GM12878 (cell line): Measurements from ENCODE around the gene MYO7B. TPM values are rescaled to one million over a fixed set of nuclear protein-coding genes. Genes with fewer than 3 reads are reported as not detected.

ENCODE experiments used
- BCL3 ChIP-seq: IDR thresholded peaks from 2 replicates; pipeline ENCODE4 v1.6.1; 2011; ENCODE audit warnings: borderline replicate concordance, low read depth, mild to moderate bottlenecking, moderate library complexity, low read length; ENCODE audit not compliant: insufficient read depth, poor library complexity, severe bottlenecking
- ESRRA ChIP-seq: IDR thresholded peaks from 2 replicates; pipeline ENCODE4 v1.6.1; 2012; ENCODE audit warnings: mild to moderate bottlenecking, low read length, improper control_type of control experiment
- HSF1 ChIP-seq: fragments of 150-350 bp; IDR thresholded peaks from 2 replicates; pipeline ENCODE4 v1.6.1; 2014; ENCODE audit warnings: mild to moderate bottlenecking, low read depth, low read length
- MAX ChIP-seq: IDR thresholded peaks from 2 replicates; pipeline ENCODE4 v1.6.1; 2012; ENCODE audit warnings: low read depth, low read length, improper control_type of control experiment
- MXI1 ChIP-seq: fragments of 150-350 bp; IDR thresholded peaks from 2 replicates; pipeline ENCODE4 v1.6.1; 2011; ENCODE audit warnings: low read depth, mild to moderate bottlenecking, inconsistent platforms, low read length, improper control_type of control experiment
- NR2C2 ChIP-seq: IDR thresholded peaks from 2 replicates; pipeline ENCODE4 v1.6.1; 2011; ENCODE audit warnings: borderline replicate concordance, low read depth; ENCODE audit not compliant: control insufficient read depth, insufficient read length
- NRF1 ChIP-seq: conservative IDR thresholded peaks from 2 replicates; pipeline ENCODE4 v1.6.1; 2011; ENCODE audit warnings: mild to moderate bottlenecking, low read depth, low read length, improper control_type of control experiment
- PML ChIP-seq: IDR thresholded peaks from 2 replicates; pipeline ENCODE4 v1.6.1; 2012; ENCODE audit warnings: low read length, inconsistent platforms
- RAD51 ChIP-seq: fragments of 450-650 bp; IDR thresholded peaks from 2 replicates; pipeline ENCODE4 v1.6.1; 2016; ENCODE audit warnings: moderate library complexity, mild to moderate bottlenecking, inconsistent platforms
- SIX5 ChIP-seq: IDR thresholded peaks from 2 replicates; pipeline ENCODE4 v1.6.1; 2011; ENCODE audit warnings: mild to moderate bottlenecking, low read depth, low read length, moderate library complexity; ENCODE audit not compliant: severe bottlenecking
- SP1 ChIP-seq: IDR thresholded peaks from one replicate; pipeline ENCODE4 v1.6.1; 2011; ENCODE audit warnings: low read depth, low read length
- SREBF2 ChIP-seq: IDR thresholded peaks from 2 replicates; pipeline ENCODE4 v1.6.1; 2012; ENCODE audit warnings: mild to moderate bottlenecking, low read length
- polyA plus RNA-seq, 11 experiments: library from polyadenylated mRNA; depleted of rRNA in 4 of 11; unstranded in 6 of 11; stranded (reverse) in 5 of 11; fragments of >200 nt; fragmentation: Nextera tagmentation in 4 of 11; fragmentation: Illumina TruSeq in 1 of 11; extraction: Ambion mirVana in 4 of 11; extraction: Trizol in 1 of 11; gene quantifications; 1 replicate in 1 of 11; 2 replicates in 10 of 11; pipeline versions ENCODE4 v1.2.1 to v1.2.3, GENCODE V29; 2011 to 2016; ENCODE audit warnings: inconsistent platforms in 2 of 11, missing spikeins in 2 of 11, low read depth in 1 of 11
- total RNA-seq, 4 experiments: library from RNA; depleted of rRNA in 3 of 4; stranded (reverse); fragments of >200 nt in 3 of 4; fragmentation: Illumina TruSeq in 1 of 4; extraction: Trizol in 1 of 4; gene quantifications; 2 replicates each; pipeline versions ENCODE4 v1.2.1 to v1.2.3, GENCODE V29; 2013 to 2021
- TF ChIP-seq, protein P1 (sequence below): fragments of 450-650 bp; IDR thresholded peaks from 2 replicates; pipeline ENCODE4 v1.6.1; 2016; ENCODE audit warnings: mild to moderate bottlenecking, moderate library complexity, borderline replicate concordance
- TF ChIP-seq, protein P2 (sequence below): IDR thresholded peaks from 2 replicates; pipeline ENCODE4 v1.6.1; 2011; ENCODE audit warnings: mild to moderate bottlenecking, low read depth, low read length, moderate library complexity; ENCODE audit not compliant: insufficient replicate concordance

Gene MYO7B
- total and polyA plus RNA-seq, 10 of the 15 experiments (the other 5 are each of a cell fraction or from before 2014, with no cell fraction given) = 0.08 to 4.8 (median 1.2) TPM

- TF ChIP-seq, protein P1, sequence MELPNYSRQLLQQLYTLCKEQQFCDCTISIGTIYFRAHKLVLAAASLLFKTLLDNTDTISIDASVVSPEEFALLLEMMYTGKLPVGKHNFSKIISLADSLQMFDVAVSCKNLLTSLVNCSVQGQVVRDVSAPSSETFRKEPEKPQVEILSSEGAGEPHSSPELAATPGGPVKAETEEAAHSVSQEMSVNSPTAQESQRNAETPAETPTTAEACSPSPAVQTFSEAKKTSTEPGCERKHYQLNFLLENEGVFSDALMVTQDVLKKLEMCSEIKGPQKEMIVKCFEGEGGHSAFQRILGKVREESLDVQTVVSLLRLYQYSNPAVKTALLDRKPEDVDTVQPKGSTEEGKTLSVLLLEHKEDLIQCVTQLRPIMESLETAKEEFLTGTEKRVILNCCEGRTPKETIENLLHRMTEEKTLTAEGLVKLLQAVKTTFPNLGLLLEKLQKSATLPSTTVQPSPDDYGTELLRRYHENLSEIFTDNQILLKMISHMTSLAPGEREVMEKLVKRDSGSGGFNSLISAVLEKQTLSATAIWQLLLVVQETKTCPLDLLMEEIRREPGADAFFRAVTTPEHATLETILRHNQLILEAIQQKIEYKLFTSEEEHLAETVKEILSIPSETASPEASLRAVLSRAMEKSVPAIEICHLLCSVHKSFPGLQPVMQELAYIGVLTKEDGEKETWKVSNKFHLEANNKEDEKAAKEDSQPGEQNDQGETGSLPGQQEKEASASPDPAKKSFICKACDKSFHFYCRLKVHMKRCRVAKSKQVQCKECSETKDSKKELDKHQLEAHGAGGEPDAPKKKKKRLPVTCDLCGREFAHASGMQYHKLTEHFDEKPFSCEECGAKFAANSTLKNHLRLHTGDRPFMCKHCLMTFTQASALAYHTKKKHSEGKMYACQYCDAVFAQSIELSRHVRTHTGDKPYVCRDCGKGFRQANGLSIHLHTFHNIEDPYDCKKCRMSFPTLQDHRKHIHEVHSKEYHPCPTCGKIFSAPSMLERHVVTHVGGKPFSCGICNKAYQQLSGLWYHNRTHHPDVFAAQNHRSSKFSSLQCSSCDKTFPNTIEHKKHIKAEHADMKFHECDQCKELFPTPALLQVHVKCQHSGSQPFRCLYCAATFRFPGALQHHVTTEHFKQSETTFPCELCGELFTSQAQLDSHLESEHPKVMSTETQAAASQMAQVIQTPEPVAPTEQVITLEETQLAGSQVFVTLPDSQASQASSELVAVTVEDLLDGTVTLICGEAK = no peak
- TF ChIP-seq RAD51 (no peak), NR2C2 (no peak), MAX (no peak), SIX5 (no peak), BCL3 (no peak), SP1 (no peak), SREBF2 (no peak), NRF1 (no peak), MXI1 (no peak), ESRRA (no peak), PML (no peak), HSF1 (no peak)
- TF ChIP-seq, protein P2, sequence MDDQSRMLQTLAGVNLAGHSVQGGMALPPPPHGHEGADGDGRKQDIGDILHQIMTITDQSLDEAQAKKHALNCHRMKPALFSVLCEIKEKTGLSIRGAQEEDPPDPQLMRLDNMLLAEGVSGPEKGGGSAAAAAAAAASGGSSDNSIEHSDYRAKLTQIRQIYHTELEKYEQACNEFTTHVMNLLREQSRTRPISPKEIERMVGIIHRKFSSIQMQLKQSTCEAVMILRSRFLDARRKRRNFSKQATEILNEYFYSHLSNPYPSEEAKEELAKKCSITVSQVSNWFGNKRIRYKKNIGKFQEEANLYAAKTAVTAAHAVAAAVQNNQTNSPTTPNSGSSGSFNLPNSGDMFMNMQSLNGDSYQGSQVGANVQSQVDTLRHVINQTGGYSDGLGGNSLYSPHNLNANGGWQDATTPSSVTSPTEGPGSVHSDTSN = no peak
Observed at GRCh38 chr2:127503491-127503890, 32.0 kb upstream of the MYO7B start (continued).
